HG02970 (cell line): ENCODE data around the gene AKR1C2.
"Not testable (repeated sequence)": the region's sequence is repeated elsewhere in the genome, so short reads cannot be mapped to it uniquely, and the experiment has no call there.

Experiments
- ATAC-seq: cut with Tn5 transposase; IDR thresholded peaks from one replicate; pipeline ENCODE4 v1.9.1; 2021; ENCODE audit warnings: mild to moderate bottlenecking, moderate library complexity, moderate number of reproducible peaks; ENCODE audit not compliant: unreplicated experiment, low FRiP score

Gene AKR1C2

DNA sequence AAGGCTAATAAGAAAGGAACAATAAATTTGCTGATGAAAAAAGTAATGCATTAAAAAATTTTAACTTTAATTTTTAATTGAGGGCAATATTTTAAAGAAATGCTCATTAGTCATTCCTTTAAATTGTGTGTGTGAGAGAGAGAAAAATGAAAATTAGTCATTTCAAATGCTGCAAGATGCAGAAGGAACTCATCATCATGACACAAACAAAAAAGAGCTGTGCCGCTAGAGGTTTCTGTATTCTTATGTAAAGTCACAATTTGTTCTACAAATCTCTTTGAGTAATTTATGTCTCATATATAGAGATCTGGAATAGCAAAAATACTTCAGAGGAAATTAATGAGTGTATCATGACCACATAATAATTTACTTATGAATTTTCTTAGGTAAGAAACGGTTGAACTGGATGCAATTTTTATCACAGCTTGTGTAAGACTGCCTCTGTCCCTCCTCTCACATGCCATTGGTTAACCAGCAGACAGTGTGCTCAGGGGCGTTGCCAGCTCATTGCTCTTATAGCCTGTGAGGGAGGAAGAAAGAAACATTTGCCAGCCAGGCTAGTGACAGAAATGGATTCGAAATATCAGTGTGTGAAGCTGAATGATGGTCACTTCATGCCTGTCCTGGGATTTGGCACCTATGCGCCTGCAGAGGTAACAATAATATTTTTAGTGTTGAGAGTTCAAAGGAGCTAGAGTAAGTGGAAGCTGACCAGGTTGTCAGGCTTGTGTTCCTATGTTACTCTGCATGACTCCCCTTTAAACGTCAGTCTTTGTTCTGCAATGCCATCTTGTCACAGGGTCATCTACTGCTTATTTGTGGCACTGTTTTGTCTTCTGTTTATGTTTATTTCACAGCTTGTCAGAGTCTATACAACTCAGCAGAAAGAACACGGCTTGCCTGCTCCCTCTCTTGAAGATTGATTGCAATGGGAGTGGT is 40.5 kb downstream of the AKR1C2 start, which contains the start of gene AKR1C1:
TSS of gene AKR1C1 (plus strand) at position 540 of the 939 bp plus-strand sequence. CDS start at position 570, 30 bp downstream.
- ATAC-seq = not testable (repeated sequence)

DNA sequence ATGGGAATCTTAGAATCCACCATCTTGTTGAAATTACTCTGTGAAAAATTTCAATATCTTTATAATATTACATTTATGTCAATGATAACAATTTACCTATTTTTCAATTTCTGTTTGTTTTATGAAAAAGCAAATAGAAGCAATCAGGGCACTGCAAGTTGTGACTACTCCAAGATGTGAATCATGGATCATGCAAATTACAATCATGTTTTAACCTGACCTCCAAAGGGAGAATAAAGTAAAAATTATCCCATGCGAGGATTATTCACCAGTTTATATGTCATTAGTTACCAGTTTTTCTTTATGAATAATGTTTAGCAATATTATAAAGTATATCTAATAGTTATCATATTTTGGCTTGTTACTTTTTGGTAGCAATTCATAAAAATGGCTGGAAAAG is 41.3 kb downstream of the AKR1C2 start:
- not testable (repeated sequence) for ATAC-seq

DNA sequence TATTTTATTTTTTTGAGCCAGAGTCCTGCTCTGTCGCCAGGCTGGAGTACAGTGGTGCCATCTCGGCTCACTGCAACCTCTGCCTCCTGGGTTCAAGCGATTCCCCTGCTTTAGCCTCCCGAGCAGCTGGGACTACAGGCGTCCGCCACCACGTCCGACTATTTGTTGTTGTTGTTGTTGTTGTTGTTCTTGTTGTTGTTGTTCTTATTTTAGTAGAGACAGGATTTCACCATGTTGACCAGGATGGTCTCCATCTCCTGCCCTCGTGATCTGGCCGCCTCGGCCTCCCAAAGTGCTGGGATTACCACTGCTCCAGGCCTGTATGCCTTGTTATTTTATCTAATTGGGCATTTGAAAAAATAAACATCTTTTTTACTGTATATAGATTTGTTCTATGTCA is 42.1 kb downstream of the AKR1C2 start:
- not testable (repeated sequence) for ATAC-seq

DNA sequence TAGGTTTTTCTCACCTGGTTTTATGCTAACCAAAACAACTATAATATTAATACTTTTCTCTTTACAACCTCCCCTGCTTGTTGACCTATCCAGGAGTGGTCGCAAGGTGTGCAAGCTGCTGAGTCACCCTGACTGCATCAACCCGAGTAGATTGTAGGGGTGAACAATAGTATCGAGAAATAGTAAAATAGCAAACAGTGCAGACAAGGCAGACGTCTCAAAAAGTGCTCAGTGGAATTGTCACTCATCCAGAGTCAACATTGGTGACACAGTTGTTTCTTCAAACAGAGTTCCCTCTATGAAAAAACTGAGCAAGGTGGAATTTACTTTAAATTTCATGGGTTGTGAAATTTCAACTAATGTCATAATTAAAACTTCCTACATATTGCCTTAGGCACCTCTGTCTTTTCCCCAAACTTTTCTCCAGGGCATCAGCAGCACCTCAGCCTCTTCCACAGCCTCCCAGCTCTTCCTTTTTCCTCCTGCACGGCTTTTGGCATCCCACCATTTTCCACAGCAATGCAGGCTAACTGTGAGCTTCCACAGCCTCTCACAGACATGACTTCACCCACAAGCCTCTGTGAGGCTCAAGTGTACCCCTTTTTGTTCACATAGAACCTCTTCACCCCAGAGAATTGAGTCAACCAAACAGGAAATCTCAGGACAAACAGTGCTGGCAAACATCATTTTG is 46.6 kb downstream of the AKR1C2 start:
- not testable (repeated sequence) for ATAC-seq

DNA sequence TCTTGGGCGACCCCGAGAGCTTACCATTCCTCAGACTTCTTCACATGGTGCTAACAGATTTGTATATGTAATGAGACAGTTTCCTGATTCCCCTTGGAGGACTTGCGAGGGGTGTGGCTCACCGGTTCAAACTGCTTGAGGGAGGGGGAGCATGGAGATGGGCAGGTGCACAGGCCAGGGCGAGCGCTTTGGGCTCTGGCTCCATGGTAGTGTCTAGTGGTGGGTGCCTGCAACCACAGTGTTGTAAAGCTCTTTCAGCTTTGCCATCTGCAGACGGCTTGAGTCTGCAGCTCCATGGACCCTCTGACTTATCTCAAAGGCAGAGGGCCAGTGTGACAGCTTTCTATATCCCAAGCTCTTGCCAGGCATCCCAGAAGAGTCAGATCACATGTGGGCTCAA is 47.6 kb downstream of the AKR1C2 start:
- ATAC-seq = not testable (repeated sequence)

DNA sequence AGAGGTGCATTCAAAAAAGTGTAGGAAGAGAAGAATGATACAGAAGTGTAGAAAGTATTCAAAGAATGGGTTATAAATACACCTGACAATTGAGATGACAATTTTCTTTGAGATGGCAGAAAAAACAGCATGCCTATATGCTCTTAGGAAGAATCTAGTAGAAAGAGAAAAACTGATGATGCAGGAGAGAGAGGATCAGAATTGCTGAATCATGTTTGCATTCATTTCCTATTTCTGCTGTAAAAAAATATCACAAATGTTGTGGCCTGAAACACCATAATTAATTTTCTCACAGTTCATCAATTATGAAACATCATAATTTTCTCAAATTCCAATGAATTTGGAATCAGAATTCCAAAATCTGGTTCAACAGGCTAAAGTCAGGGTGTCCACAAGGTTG is 50.3 kb downstream of the AKR1C2 start:
- no peak for ATAC-seq

DNA sequence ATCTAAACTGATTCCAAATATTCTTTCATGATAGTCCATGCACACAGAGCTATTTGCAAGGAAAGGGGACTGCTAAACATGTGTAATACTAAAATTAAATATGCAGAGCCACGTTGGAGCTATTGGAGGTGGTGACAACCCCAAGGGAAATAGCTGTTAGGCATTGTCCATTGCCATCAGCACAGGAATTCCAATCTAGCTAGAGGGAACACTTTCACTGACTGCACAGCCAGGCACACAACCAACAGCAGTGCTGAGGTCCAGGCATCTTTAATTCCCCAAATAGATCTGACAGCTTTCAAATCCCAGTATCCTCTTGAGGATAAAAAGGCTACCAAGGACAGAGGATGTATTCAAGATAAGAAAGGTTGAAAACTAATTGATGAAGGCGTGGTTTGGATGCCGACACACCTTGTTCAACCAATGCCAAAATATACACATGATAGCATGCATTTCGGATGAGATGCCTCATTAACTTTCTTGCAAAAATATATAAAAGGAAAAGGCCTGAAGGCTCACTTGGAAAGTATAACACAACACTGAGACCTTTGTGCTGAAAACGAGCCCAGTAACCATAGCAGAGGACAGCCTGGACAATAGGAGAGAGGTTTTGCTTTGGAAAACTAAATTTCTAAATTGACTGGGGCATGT is 52.0 kb downstream of the AKR1C2 start:
- not testable (repeated sequence) for ATAC-seq

DNA sequence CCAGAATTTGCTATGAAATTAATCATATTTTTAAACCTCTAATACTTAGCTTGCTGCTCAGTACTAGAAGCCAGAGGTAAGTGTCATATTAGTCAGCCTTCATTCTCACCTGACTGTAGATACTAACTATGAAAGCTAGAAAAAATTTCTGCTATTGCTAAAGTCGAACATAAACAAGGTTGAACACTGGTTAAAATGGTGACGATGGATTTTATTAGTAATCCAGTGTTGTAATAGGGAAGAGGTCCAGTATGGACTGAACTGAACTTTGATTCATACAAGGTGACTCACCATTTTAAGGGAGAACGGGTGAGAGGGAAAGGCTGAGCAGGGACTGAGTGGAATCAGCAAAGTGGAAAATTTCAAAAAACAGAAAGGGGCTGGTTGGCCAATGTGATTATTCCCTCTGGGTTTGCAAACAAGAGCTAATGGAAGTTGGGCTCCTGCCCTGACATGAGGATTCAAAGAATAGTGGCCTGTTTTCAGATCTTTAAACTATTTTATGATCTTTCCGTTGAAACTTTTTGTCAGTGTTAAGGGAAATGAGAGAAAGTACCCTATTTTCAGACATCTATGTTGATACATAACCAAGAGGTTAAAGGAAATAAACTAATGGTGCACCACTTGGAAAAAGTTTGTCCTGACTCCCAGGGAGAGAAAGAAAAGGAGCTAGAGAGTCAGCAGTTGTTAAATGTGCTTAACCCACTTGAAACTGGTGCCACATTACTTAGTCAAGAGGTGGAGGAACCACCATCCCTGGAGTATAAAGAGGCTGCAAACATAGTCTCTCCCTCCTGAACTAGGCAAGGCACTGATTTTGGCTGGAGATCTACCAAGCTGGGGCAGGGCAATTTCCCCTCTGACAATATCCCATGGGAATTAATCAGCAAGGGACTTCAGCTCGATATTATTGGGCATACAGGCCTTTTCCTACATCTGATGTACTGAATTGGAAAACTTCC is 55.7 kb downstream of the AKR1C2 start:
- ATAC-seq = no peak

DNA sequence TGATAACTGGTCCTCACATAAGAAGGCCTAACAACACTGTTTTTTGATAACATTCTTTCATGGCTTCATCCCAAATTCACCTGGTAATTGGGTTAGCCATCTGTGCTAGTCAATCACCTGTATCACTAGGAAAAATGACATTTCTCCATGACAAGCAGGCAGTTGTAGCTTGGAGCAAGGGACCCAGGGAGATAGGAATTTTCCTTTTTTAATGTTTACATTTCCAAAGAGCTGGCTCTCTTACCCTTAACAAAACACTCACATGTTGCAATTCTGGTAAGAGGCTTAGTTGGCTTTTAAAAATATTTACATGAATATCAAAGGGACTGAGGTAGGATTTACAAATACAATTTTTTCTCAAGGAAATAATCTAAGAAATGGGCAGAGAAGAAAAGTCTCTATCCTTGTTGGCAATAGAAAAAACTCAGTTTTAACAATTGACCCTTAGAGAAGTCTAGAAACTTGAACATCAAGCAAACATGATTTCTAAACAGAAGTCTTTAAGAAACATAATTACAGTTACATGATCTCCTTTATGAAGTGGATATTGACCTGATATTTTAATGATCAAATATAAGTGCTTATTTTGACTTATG is 56.5 kb downstream of the AKR1C2 start:
- no peak for ATAC-seq

DNA sequence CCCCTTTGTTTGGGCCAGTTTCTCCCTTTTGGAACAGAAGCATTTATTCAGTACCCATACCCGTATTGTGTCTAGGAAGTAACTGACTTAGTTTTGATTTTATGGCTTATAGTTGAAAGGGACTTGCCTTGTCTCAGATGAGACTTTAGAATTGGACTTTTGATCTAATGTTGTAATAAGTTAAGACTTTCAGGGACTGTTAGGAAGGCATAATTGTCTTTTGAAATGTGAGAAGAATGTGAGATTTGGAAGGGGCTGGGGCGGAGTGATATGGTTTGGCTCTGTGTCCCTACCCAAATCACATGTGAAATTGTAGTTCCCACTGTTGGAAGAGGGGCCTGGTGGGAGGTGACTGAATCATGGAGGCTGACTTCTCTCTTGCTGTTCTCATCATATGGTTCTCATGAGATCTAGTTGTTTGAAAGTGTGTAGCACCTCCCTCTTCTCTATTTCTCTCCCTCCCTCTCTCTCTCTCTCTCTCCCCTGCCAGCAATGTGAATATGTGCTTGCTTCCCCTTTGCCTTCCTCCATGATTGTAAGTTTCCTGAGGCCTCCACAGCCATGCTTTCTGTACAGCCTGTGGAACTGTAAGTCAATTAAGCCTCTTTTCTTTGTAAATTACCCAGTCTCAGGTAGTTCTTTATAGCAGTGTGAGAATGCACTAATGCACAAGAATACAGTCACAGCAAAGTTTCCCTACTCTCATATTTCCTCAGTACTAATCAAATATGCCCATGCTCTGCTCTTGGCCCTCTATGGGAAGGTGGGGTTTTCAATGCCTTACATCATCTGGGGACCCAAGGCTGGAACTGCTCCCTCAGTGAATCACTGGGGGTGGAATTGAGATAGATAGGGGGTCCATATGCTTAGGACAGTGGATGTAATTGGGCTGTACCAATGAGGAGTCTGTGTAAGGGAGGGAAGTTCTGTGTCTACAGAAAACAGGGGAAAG is 57.6 kb downstream of the AKR1C2 start:
- no peak for ATAC-seq

DNA sequence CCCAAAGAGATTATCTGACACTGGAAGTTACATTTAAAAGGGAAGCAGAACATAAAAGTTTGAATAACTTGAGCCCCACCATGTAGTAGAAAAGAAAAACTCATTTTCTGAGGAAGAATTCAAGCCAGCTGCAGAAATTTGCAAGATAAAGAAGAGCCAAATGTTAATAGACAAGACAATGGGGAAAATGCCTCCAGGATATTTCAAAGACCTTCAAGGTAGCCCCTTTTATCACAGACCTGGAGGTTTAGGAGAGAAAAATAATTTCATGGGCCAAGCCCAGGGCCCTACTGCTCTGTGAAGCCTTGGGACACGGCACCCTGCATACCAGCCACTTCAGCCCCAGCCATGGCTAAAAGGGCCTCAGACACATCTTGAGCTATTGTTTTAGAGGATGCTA is 58.8 kb downstream of the AKR1C2 start:
- ATAC-seq = no peak

DNA sequence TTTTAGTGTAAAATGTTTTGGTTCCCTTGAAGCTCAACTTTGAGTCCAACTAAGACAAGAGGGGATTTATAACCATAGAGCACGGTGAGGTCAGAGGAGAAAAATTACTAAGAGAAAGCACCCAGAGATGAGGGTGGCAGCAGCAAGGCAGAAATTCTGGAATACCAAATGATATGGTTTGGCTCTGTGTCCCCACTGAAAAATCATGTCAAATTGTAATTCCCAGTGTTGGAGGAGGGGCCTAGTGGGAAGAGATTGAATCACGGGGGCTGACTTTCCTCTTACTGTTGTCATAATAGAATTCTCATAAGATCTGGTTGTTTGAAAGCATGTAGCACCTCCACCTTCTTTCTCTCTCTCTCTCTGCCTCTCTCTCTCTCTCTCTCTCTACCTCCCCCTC is 59.8 kb downstream of the AKR1C2 start:
- ATAC-seq = no peak

DNA sequence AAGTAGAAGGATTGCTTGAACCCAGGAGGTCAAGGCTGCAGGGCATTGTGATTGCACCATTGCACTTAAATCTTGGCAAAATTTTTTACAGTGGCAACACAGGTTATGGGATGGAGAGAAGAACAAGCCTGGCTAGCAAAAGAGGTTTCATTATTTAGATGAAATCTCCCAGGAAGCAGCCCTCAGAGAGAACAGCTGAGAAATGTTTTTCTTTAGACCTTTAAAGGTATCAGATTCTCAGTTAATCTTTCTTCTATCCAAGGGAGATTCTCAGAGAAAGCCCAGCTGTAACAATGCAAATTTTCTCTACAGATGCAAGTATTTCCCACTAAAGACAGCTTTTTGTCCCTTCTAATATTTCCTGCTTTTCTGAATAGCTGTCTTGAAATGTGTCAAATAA is 60.2 kb downstream of the AKR1C2 start:
- ATAC-seq = not testable (repeated sequence)

DNA sequence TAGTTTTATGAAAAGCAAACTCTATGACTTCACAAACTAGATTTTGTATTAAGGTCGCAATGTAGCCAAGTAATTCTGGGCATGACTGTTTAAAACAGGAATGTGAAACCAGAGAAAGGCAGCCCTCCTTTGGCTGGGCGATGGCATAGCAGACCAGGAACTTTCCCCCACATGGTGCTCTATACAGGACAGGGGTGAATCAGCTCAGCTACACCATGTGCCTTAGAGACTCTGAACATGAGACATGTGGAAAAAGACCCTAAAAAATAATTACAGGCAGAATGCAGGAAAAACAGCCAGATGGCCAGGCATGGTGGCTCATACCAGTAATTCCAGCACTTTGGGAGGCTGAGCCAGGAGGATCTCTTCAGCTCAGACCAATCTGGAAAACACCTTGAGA is 60.7 kb downstream of the AKR1C2 start:
- ATAC-seq = not testable (repeated sequence)

DNA sequence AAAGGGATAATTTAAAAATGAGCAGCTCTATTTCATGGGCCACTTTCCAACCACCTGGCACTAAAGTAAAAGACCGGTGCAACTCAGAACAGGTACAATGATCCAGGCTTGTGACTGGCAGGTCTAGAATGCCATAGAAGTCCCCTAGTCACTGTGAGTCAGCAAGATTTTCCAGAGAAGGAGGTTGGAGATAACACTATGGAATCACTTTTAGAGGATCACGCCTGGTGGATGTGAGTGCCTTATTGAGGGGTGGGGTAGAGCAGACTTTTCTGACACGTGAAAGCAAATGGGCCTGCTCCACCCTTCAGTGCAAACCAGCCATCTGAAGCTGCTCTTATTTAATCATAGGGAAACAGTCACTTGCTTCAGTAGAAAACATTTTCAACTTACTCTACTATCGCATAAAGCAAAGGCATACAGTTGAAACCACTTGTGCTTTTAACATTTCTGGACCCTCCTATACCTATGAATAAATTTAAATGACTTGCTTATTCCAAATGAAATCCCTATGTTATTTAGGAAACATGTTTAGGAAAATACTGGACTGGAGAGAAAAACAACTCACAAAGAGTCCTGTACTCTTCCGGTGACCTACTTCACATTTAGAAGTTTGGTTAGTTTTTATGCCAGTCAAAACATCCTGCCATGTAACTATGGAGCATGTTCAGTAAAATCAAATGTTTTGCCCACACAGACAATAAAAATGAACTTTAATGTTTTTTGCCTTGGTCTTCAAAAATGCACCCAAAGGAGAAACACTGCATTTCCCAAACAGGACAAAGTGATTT is 61.9 kb downstream of the AKR1C2 start:
- no peak for ATAC-seq

DNA sequence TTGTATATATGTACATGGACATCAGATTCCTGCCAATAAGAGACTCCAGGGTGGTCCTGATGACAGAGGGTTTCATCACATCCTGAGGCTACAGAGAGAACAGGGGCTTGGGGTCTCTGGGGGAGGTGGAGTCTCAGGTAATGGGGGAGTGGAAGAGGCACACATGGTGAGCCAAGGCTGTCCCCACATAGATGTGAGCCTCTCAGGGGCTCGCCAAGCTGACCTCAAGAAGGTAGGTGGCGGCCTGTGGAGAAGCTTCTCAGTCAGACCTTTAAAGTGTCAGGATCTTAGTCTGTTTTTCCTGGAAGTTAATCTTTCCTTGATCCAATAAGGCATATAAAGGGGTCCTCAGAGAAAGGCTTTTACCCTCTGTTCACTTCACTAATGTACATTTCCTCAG is 62.7 kb downstream of the AKR1C2 start:
- ATAC-seq = not testable (repeated sequence)

DNA sequence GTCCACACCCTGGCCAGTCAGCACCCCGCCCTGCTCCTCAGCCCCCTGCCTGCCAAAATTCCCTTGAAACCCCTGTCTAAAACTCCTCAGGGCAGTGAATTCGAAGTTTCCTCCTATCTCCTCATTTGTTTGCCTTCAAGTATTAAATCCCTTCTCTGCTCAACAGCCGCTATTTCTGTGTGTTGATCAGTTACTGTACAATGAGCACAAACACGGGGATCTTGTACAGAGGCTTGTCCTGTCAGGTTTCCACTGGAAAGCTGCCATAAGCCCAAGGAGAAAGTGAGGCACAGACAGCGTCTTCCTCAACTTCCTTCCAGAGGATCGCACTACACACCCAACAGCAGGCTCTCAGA is 63.6 kb downstream of the AKR1C2 start:
- not testable (repeated sequence) for ATAC-seq
